PFSK-1 (cell line): ENCODE measurements around the gene FMO2.

Experiments used
- FOXP2 ChIP-seq: optimal IDR thresholded peaks from 2 replicates; pipeline ENCODE3; 2011; ENCODE audit warnings: borderline replicate concordance, control low read depth, inconsistent platforms; ENCODE audit not compliant: insufficient read depth; ENCODE audit errors: extremely low read length, extremely low read depth
- POLR2AphosphoS5 ChIP-seq: IDR thresholded peaks from 2 replicates; pipeline ENCODE4 v1.6.1; 2012; ENCODE audit warnings: low read depth, mild to moderate bottlenecking, control low read depth, low read length, moderate library complexity
- REST ChIP-seq, 2 experiments: IDR thresholded peaks; 2 replicates each; pipeline versions ENCODE4 v1.6.1 to v1.8.0; 2011 to 2012; ENCODE audit warnings: low read depth in 2 of 2, low read length in 2 of 2, control low read depth in 1 of 2, inconsistent platforms in 1 of 2, mild to moderate bottlenecking in 1 of 2, moderate library complexity in 1 of 2; ENCODE audit not compliant: insufficient read depth in 1 of 2
- SIN3A ChIP-seq: IDR thresholded peaks from 2 replicates; pipeline ENCODE4 v1.6.1; 2012; ENCODE audit warnings: mild to moderate bottlenecking, low read length, moderate library complexity, borderline replicate concordance; ENCODE audit not compliant: insufficient read depth
- TAF1 ChIP-seq: IDR thresholded peaks from 2 replicates; pipeline ENCODE4 v1.6.1; 2012; ENCODE audit warnings: low read length, control low read depth, borderline replicate concordance; ENCODE audit not compliant: insufficient read depth

- TF ChIP-seq POLR2AphosphoS5: no peak
- TF ChIP-seq TAF1: no peak
- TF ChIP-seq FOXP2: no peak
- no peak for TF ChIP-seq SIN3A
- no peak for TF ChIP-seq REST (IDR thresholded peaks at IDR 0.05; ENCODE audit: insufficient read depth in 1 of 2, low read depth in 2 of 2, low read length in 2 of 2)
Observed at GRCh38 chr1:171206204-171206977, 21.3 kb downstream of the FMO2 start.
